K562 (cell line): ENCODE measurements around the gene NTRK3. TPM values are rescaled to one million over a fixed set of nuclear protein-coding genes. Genes with fewer than 3 reads are reported as not detected.

Experiments used
- ATAC-seq: fragments of 200-7000 bp; cut with Tn5 transposase; 3 replicates; pipeline ENCODE4 v1.9.1; 2020; ENCODE audit warnings: moderate library complexity
- BruUV-seq: library from RNA; stranded (reverse); fragments of 400-500 nt; replicated peaks from 2 replicates; lab custom pipeline; 2021; lab: Mats Ljungman, UMichigan
- CTCF ChIA-PET: fragments of 300-600 bp; formaldehyde crosslinking; extraction: SDS; loops from one replicate; lab custom pipeline; 2021; ENCODE audit warnings: low intra/inter-chr PET ratio; lab: Yijun Ruan, JAX
- POLR2A ChIA-PET: fragments of 300-600, 350-650 bp; sonication (Branson Sonifier 250); formaldehyde crosslinking; extraction: SDS; loops from one replicate; lab custom pipeline; 2021; ENCODE audit warnings: antibody characterized with exemption, inconsistent platforms; lab: Yijun Ruan, JAX
- DNase-seq, 4 experiments: peaks; one replicate each; pipeline versions ENCODE4 v3.0.0 to v3.0.0-alpha.2; 2011 to 2018; ENCODE audit warnings: low spot score in 3 of 4, mixed read lengths in 3 of 4; ENCODE audit errors: extremely low read depth in 1 of 4
- FAIRE-seq: peaks from 2 replicates; lab custom pipeline; 2011; peaks lifted over from hg19 to GRCh38; lab: Jason Lieb, UNC
- H2AFZ ChIP-seq: 2 replicates; pipeline ENCODE4 v1.6.0; 2011; ENCODE audit warnings: low read depth, low read length, control low read depth, inconsistent platforms
- H3K27ac ChIP-seq: fragments of 200-600 bp; 3 replicates; pipeline ENCODE4 v1.8.0; 2011; ENCODE audit warnings: low read depth, mild to moderate bottlenecking, control low read depth, inconsistent platforms, low read length, moderate library complexity, mixed read lengths; ENCODE audit errors: extremely low read depth
- H3K27me3 ChIP-seq, 2 experiments: fragments of 300-600 bp in 1 of 2; 2 replicates in 1 of 2; 3 replicates in 1 of 2; pipeline versions ENCODE4 v1.6.0 to v1.8.0; 2011; ENCODE audit warnings: inconsistent platforms in 2 of 2, low read length in 2 of 2, mild to moderate bottlenecking in 1 of 2, mixed read lengths in 1 of 2, moderate library complexity in 1 of 2; ENCODE audit not compliant: control insufficient read depth in 2 of 2, insufficient read depth in 2 of 2
- H3K36me3 ChIP-seq: fragments of 300-600 bp; 3 replicates; pipeline ENCODE4 v1.8.0; 2011; ENCODE audit warnings: mild to moderate bottlenecking, low read length, inconsistent platforms; ENCODE audit not compliant: control insufficient read depth, insufficient read depth
- H3K4me1 ChIP-seq, 2 experiments: fragments of 200-600 bp in 1 of 2; replicated peaks in 1 of 2; 2 replicates in 1 of 2; 3 replicates in 1 of 2; pipeline versions ENCODE4 v1.5.1 to v1.8.0; 2011; ENCODE audit warnings: inconsistent platforms in 2 of 2, low read length in 2 of 2, mild to moderate bottlenecking in 1 of 2, mixed read lengths in 1 of 2, moderate library complexity in 1 of 2; ENCODE audit not compliant: control insufficient read depth in 2 of 2, insufficient read depth in 2 of 2
- H3K4me2 ChIP-seq: 2 replicates; pipeline ENCODE4 v1.6.1; 2011; ENCODE audit warnings: low read length, control low read depth, inconsistent platforms, mixed read lengths; ENCODE audit not compliant: insufficient read depth
- H3K4me3 ChIP-seq: fragments of 200-600 bp; sonication (generic), shearing (Covaris generic); 2 replicates; pipeline ENCODE4 v1.5.1; 2016; ENCODE audit warnings: control low read depth, inconsistent platforms
- H3K79me2 ChIP-seq: fragments of 200-600 bp; 3 replicates; pipeline ENCODE4 v1.8.0; 2011; ENCODE audit warnings: low read length, inconsistent platforms; ENCODE audit not compliant: control insufficient read depth, insufficient read depth
- H3K9ac ChIP-seq, 2 experiments: 2 replicates each; pipeline versions ENCODE4 v1.6.0 to v1.6.1; 2011; ENCODE audit warnings: low read depth in 2 of 2, low read length in 2 of 2, control low read depth in 1 of 2, inconsistent platforms in 1 of 2, mild to moderate bottlenecking in 1 of 2, mixed read lengths in 1 of 2; ENCODE audit not compliant: insufficient read depth in 1 of 2
- H3K9me1 ChIP-seq: one replicate; pipeline ENCODE4 v1.6.0; 2011; ENCODE audit warnings: inconsistent platforms, mild to moderate bottlenecking, low read length, moderate library complexity; ENCODE audit not compliant: control insufficient read depth, insufficient read depth
- H3K9me3 ChIP-seq: replicated peaks from 2 replicates; pipeline ENCODE4 v1.5.1; 2011; ENCODE audit warnings: low read depth, low read length, inconsistent platforms; ENCODE audit not compliant: control insufficient read depth, insufficient read depth
- H4K20me1 ChIP-seq: replicated peaks from 2 replicates; pipeline ENCODE4 v1.6.1; 2011; ENCODE audit warnings: low read length, inconsistent platforms, mixed read lengths; ENCODE audit not compliant: control insufficient read depth, insufficient read depth
- CBFA2T2 ChIP-seq: fragments of 450-650 bp; conservative IDR thresholded peaks from 2 replicates; pipeline ENCODE4 v1.6.1; 2017; ENCODE audit warnings: mild to moderate bottlenecking
- CLOCK ChIP-seq: fragments of 250-450 bp; sonication (Bioruptor Pico); IDR thresholded peaks from 2 replicates; pipeline ENCODE4 v1.4.0; 2020; ENCODE audit warnings: mild to moderate bottlenecking, moderate library complexity, borderline replicate concordance
- ERF ChIP-seq: fragments of 450-650 bp; formaldehyde crosslinking; IDR thresholded peaks from 2 replicates; pipeline ENCODE4 v1.4.0; 2020; ENCODE audit warnings: mild to moderate bottlenecking, mixed read lengths
- GMEB1 ChIP-seq: fragments of 250-450 bp; sonication (Bioruptor Pico); IDR thresholded peaks from 2 replicates; pipeline ENCODE4 v1.4.0; 2020; ENCODE audit warnings: mild to moderate bottlenecking
- MAFK ChIP-seq: IDR thresholded peaks from 2 replicates; pipeline ENCODE4 v1.6.1; 2011; ENCODE audit warnings: low read length, improper control_type of control experiment
- NCOA2 ChIP-seq, 2 experiments: fragments of 450-650 bp; IDR thresholded peaks; 2 replicates each; pipeline ENCODE4 v1.6.1; 2018; ENCODE audit warnings: mild to moderate bottlenecking in 2 of 2, moderate library complexity in 1 of 2; ENCODE audit not compliant: partially characterized antibody in 2 of 2
- NFE2 ChIP-seq: IDR thresholded peaks from 2 replicates; pipeline ENCODE4 v1.6.1; 2014; ENCODE audit warnings: antibody characterized with exemption, low read depth
- POLR2A ChIP-seq: fragments of 450-650 bp; conservative IDR thresholded peaks from 2 replicates; pipeline ENCODE4 v1.6.1; 2016
- TAL1 ChIP-seq: fragments of 450-650 bp; IDR thresholded peaks from 2 replicates; pipeline ENCODE4 v1.6.1; 2016; ENCODE audit warnings: mild to moderate bottlenecking
- USF2 ChIP-seq: sonication (generic); formaldehyde crosslinking; IDR thresholded peaks from 2 replicates; pipeline ENCODE4 v1.5.0; 2020; ENCODE audit warnings: missing genetic modification reagents
- ZC3H11A ChIP-seq: IDR thresholded peaks from 2 replicates; pipeline ENCODE4 v1.6.1; 2012; ENCODE audit warnings: low read depth, low read length, improper control_type of control experiment
- ZNF124 ChIP-seq: sonication (generic); formaldehyde crosslinking; IDR thresholded peaks from 2 replicates; pipeline ENCODE4 v1.8.1; 2022; ENCODE audit warnings: missing genetic modification reagents
- ZNF174 ChIP-seq: fragments of 250-450 bp; sonication (Bioruptor Pico); IDR thresholded peaks from 2 replicates; pipeline ENCODE4 v1.4.0; 2020; ENCODE audit warnings: mild to moderate bottlenecking
- WGBS: fragments of 100-300 bp; shearing (Covaris generic); methylation state at CpG from one replicate; pipeline ENCODE4 v1.1.6; 2016; ENCODE audit warnings: low coverage, mixed read lengths; ENCODE audit not compliant: insufficient coverage; ENCODE audit errors: missing lambda C conversion rate; 5-methylcytosine and 5-hydroxymethylcytosine counted together
- in situ Hi-C: fragments of 300-500 bp; cut with MboI; formaldehyde crosslinking; loops from 4 replicates; pipeline ENCODE4 v1.15.0; 2018; ENCODE audit warnings: inconsistent platforms, mixed read lengths
- intact Hi-C: fragments of 100-400 bp; cut with micrococcal nuclease; formaldehyde crosslinking; loops from 2 replicates; pipeline ENCODE4 v1.14.2; 2022
- polyA plus RNA-seq, 8 experiments: library from polyadenylated mRNA; depleted of rRNA in 4 of 8; stranded (reverse) in 5 of 8; unstranded in 3 of 8; fragments of >200 nt; fragmentation: Nextera tagmentation in 2 of 8; fragmentation: Illumina TruSeq in 1 of 8; extraction: Ambion mirVana in 2 of 8; extraction: Trizol in 1 of 8; gene quantifications; 2 replicates each; pipeline versions ENCODE4 v1.2.1 to v1.2.3, GENCODE V29; 2011 to 2014; ENCODE audit warnings: inconsistent platforms in 1 of 8, missing spikeins in 1 of 8
- total RNA-seq, 7 experiments: library from RNA; depleted of rRNA in 6 of 7; stranded (reverse); fragments of >200 nt in 6 of 7; fragmentation: Illumina TruSeq in 2 of 7; extraction: Trizol in 2 of 7; gene quantifications; 2 replicates each; pipeline versions ENCODE4 v1.2.1 to v1.2.3, GENCODE V29; 2011 to 2021; ENCODE audit warnings: low replicate concordance in 1 of 7

Gene NTRK3
- total and polyA plus RNA-seq, 9 of the 15 experiments (the other 6 are each of a cell fraction or from before 2014, with no cell fraction given), result 0.11 to 0.13 TPM; not detected in 7

- DNase-seq, result no peak
- H3K4me3 ChIP-seq, result no peak overlapping the region
- no TSS peak for BruUV-seq
- no peak overlapping the region for H3K4me2 ChIP-seq
- no peaks in the 10 kb centered on the region for H3K79me2 ChIP-seq
- POLR2A ChIA-PET, result no interaction called here
- ATAC-seq, result no peak
- H3K27me3 ChIP-seq, result no peaks in the 10 kb centered on the region
- in situ Hi-C loops (no loop called here), intact Hi-C loops (no loop called here)
- H3K36me3 ChIP-seq, result no peaks in the 10 kb centered on the region
- no peak for FAIRE-seq
- 0% methylated on average over 3 of the region's 3 CpGs for WGBS
- no peak overlapping the region for H2AFZ ChIP-seq
- no peaks in the 10 kb centered on the region for H4K20me1 ChIP-seq
- H3K9me3 ChIP-seq, result no peaks in the 10 kb centered on the region
- TF ChIP-seq GMEB1 (CRISPR knock-in tag), result no peak
- TF ChIP-seq CLOCK (CRISPR knock-in tag), result no peak
- TF ChIP-seq ERF (CRISPR knock-in tag), result no peak
- TF ChIP-seq ZNF174 (CRISPR knock-in tag), result no peak
- no peak for TF ChIP-seq ZC3H11A
- TF ChIP-seq ZNF124 (CRISPR knock-in tag), result no peak
- TF ChIP-seq TAL1, result no peak
- no peak for TF ChIP-seq NCOA2 (IDR thresholded peaks at IDR 0.05; ENCODE audit: partially characterized antibody in 2 of 2)
- no peak for TF ChIP-seq CBFA2T2
- TF ChIP-seq USF2 (CRISPR knock-in tag), result no peak
- no peak for TF ChIP-seq POLR2A
- TF ChIP-seq MAFK, result no peak
- no peak for TF ChIP-seq NFE2
- CTCF ChIA-PET, result no interaction called here
- no peaks in the 10 kb centered on the region for H3K4me1 ChIP-seq
- no peak overlapping the region for H3K27ac ChIP-seq
- H3K9me1 ChIP-seq, result no peaks in the 10 kb centered on the region
- no peak overlapping the region for H3K9ac ChIP-seq
Observed at GRCh38 chr15:87901926-87902690, 354.4 kb downstream of the NTRK3 start.
